SU-DHL-6 (cell line): Measurements from ENCODE around the gene MMP24OS.

ENCODE experiments used
- H2AFZ ChIP-seq: fragments of 200-600 bp; sonication (generic); 2 replicates; pipeline ENCODE4 v1.6.1; 2014; ENCODE audit warnings: low read depth, mild to moderate bottlenecking, moderate library complexity, mixed read lengths, antibody characterized with exemption, low read length; ENCODE audit not compliant: severe bottlenecking
- H3F3A ChIP-seq: fragments of 200-600 bp; shearing (Covaris generic); 2 replicates; pipeline ENCODE4 v1.6.0; 2016; ENCODE audit warnings: antibody characterized with exemption, mild to moderate bottlenecking; ENCODE audit not compliant: insufficient read depth
- H3K27ac ChIP-seq: fragments of 200-600 bp; sonication (generic); 2 replicates; pipeline ENCODE4 v1.5.1; 2016; ENCODE audit warnings: low read depth, mild to moderate bottlenecking, low read length, moderate library complexity, mixed read lengths
- H3K27me3 ChIP-seq: fragments of 200-600 bp; sonication (generic), shearing (Covaris generic); 2 replicates; pipeline ENCODE4 v1.6.0; 2014; ENCODE audit warnings: mild to moderate bottlenecking, low read length
- H3K36me3 ChIP-seq: fragments of 200-600 bp; sonication (generic); 2 replicates; pipeline ENCODE4 v1.6.1; 2014; ENCODE audit warnings: mild to moderate bottlenecking, low read length, mixed read lengths
- H3K4me2 ChIP-seq: fragments of 300-600, 200-600 bp; shearing (Covaris generic), sonication (generic); 2 replicates; pipeline ENCODE4 v1.6.0; 2014; ENCODE audit warnings: low read length, low read depth, mild to moderate bottlenecking; ENCODE audit not compliant: poor library complexity, severe bottlenecking
- H3K4me3 ChIP-seq: fragments of 200-600 bp; sonication (generic); 2 replicates; pipeline ENCODE4 v1.5.1; 2014; ENCODE audit warnings: antibody characterized with exemption, low read length, mild to moderate bottlenecking, mixed read lengths; ENCODE audit not compliant: insufficient read depth, poor library complexity, severe bottlenecking
- H3K79me2 ChIP-seq: fragments of 200-600 bp; sonication (generic); 2 replicates; pipeline ENCODE4 v1.6.1; 2014; ENCODE audit warnings: mild to moderate bottlenecking, low read length, moderate library complexity; ENCODE audit not compliant: insufficient read depth
- H3K9ac ChIP-seq: fragments of 200-600 bp; sonication (generic); 2 replicates; pipeline ENCODE4 v1.7.0; 2014; ENCODE audit warnings: mild to moderate bottlenecking, low read length
- H3K9me2 ChIP-seq: fragments of 200-600 bp; sonication (generic); replicated peaks from 2 replicates; pipeline ENCODE4 v1.6.1; 2014; ENCODE audit warnings: low read length; ENCODE audit not compliant: insufficient read depth
- H3K9me3 ChIP-seq: fragments of 200-600 bp; sonication (generic); 2 replicates; pipeline ENCODE4 v1.6.1; 2014; ENCODE audit warnings: low read length, mixed read lengths; ENCODE audit not compliant: insufficient read depth
- H4K20me1 ChIP-seq: fragments of 200-600 bp; sonication (generic); 2 replicates; pipeline ENCODE4 v1.6.1; 2014; ENCODE audit warnings: low read depth, mild to moderate bottlenecking, antibody characterized with exemption, low read length, moderate library complexity, mixed read lengths
- EZH2phosphoT487 ChIP-seq: fragments of 200-600 bp; sonication (generic), shearing (Covaris generic); conservative IDR thresholded peaks from 2 replicates; pipeline ENCODE4 v1.6.1; 2018; ENCODE audit warnings: mild to moderate bottlenecking, antibody characterized with exemption, low read length, moderate library complexity, mixed read lengths
- TF ChIP-seq, protein P1 (sequence below): fragments of 200-600 bp; sonication (generic); IDR thresholded peaks from one replicate; pipeline ENCODE4 v1.5.1; 2017; ENCODE audit warnings: antibody characterized with exemption, mild to moderate bottlenecking, low read length, moderate library complexity; ENCODE audit not compliant: insufficient read depth, poor library complexity, severe bottlenecking

Gene MMP24OS

DNA sequence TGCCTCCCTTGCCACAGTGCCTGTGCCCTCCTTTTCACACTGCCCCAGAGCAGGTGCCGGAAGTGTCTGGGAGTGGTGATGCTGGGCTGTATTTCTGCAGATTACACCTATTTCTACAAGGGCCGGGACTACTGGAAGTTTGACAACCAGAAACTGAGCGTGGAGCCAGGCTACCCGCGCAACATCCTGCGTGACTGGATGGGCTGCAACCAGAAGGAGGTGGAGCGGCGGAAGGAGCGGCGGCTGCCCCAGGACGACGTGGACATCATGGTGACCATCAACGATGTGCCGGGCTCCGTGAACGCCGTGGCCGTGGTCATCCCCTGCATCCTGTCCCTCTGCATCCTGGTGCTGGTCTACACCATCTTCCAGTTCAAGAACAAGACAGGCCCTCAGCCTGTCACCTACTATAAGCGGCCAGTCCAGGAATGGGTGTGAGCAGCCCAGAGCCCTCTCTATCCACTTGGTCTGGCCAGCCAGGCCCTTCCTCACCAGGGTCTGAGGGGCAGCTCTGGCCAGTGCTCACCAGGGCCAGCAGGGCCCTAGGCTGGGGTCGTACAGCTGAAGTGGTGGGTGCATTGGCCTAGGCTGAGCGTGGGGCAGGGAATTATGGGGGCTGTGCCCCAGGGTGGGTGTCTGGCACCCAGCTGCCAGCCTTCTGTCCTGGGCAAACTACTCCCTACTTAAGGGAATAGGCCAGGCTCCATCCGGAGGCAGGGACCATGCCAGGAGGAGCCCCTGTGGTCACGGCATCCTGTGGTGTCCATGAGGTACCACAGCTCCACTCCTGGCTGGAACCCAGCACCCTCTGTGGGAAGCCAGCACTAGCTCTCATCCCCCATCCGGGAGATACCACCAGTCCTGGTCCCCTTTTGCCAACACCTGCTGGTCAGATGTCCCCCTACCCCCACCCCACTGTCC lies 3.5 kb downstream of the MMP24OS start:
- TF ChIP-seq, protein P1, sequence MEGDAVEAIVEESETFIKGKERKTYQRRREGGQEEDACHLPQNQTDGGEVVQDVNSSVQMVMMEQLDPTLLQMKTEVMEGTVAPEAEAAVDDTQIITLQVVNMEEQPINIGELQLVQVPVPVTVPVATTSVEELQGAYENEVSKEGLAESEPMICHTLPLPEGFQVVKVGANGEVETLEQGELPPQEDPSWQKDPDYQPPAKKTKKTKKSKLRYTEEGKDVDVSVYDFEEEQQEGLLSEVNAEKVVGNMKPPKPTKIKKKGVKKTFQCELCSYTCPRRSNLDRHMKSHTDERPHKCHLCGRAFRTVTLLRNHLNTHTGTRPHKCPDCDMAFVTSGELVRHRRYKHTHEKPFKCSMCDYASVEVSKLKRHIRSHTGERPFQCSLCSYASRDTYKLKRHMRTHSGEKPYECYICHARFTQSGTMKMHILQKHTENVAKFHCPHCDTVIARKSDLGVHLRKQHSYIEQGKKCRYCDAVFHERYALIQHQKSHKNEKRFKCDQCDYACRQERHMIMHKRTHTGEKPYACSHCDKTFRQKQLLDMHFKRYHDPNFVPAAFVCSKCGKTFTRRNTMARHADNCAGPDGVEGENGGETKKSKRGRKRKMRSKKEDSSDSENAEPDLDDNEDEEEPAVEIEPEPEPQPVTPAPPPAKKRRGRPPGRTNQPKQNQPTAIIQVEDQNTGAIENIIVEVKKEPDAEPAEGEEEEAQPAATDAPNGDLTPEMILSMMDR, result no peak
- no peak for TF ChIP-seq EZH2phosphoT487
- Histone ChIP-seq H3K4me3 (no peak overlapping the region), H4K20me1 (no peaks in the 10 kb centered on the region), H3K27me3 (no peaks in the 10 kb centered on the region), H2AFZ (no peak overlapping the region), H3K9ac (no peak overlapping the region), H3K9me3 (no peaks in the 10 kb centered on the region), H3K36me3 (no peaks in the 10 kb centered on the region), H3K27ac (no peak overlapping the region), H3K79me2 (peaks cover 9% of the 10 kb centered on the region; the same call in 1 of the 2 replicates), H3K9me2 (no peaks in the 10 kb centered on the region), H3K4me2 (no peak overlapping the region), H3F3A (peaks cover 13% of the 10 kb centered on the region)

DNA sequence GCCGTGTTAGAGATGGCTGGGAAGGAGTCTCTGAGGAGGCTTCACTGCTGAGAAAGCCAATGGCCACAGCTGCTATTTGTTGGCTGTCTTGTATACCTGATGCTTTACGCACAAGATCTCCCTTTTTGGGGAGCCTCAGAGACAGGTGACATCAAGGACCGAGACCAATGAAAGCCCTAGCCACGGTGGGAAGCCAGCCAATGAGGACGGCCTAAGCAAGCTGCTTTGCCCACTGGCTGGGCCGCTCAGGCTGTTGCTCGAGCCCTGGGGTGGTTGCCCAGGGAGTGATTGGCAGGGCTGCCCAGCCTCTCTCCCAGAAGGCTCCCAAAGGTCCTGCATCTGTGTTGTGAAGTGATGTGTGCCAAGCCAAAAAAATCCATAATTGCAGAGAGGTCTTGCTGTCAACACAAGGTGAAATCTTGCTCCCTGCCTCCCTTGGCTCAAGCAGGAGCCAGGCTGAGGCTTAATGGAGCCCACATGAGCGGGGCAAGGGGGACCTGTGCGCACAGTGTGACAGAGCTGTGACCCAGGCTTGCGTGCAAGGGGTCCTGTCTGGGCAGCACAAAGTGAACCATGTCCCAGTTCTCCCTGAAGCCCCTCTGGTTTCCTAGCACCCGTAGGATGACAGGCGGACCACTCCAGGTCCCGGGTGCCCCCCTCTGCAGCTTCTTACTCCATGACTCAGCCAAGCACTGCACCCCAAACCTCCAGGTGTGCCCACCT lies 4.3 kb downstream of the MMP24OS start:
- H3K27me3 ChIP-seq, result no peaks in the 10 kb centered on the region
- H2AFZ ChIP-seq, result no peak overlapping the region
- H3K4me3 ChIP-seq, result no peak overlapping the region
- H3K27ac ChIP-seq, result no peak overlapping the region
- no peaks in the 10 kb centered on the region for H3K36me3 ChIP-seq
- H3K9me3 ChIP-seq, result no peaks in the 10 kb centered on the region
- no peaks in the 10 kb centered on the region for H4K20me1 ChIP-seq
- no peaks in the 10 kb centered on the region for H3K9me2 ChIP-seq
- no peak overlapping the region for H3K9ac ChIP-seq
- TF ChIP-seq EZH2phosphoT487, result no peak
- TF ChIP-seq, protein P1, result no peak
- H3K79me2 ChIP-seq, result peaks cover 9% of the 10 kb centered on the region; the same call in 1 of the 2 replicates
- peaks cover 5% of the 10 kb centered on the region for H3F3A ChIP-seq
- no peak overlapping the region for H3K4me2 ChIP-seq

DNA sequence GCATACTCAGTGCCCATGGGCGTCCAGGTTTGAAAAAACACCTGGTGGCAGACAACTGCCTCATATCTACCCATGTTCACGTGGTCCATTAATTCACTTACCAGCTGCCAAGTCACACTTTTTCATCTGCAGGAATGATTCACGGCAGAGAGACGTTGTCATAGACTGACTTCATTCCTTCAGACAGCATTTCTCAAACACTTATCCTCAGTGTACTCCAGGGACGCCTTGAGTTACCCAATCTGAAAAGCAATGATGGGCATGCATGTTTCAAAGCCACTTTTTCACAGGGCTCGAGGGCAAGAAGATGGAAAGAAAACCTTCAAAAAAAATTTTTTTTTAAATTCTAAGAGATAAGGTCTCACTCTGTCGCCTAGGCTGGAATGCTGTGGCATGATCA lies 6.0 kb downstream of the MMP24OS start:
- Histone ChIP-seq H3K9ac (no peak overlapping the region), H3K79me2 (peaks cover 6% of the 10 kb centered on the region; the same call in 1 of the 2 replicates), H3K4me2 (no peak overlapping the region), H3K36me3 (no peaks in the 10 kb centered on the region), H3K9me3 (no peaks in the 10 kb centered on the region), H4K20me1 (no peaks in the 10 kb centered on the region), H3K4me3 (no peak overlapping the region), H3F3A (no peaks in the 10 kb centered on the region), H3K27me3 (no peaks in the 10 kb centered on the region), H2AFZ (no peak overlapping the region), H3K27ac (no peak overlapping the region), H3K9me2 (no peaks in the 10 kb centered on the region)
- TF ChIP-seq, protein P1, result no peak
- no peak for TF ChIP-seq EZH2phosphoT487
